Liver (tissue), 3 donors: Measurements from ENCODE around the gene NINJ2.

Experiments used
- CTCF ChIP-seq: fragments of 150-350 bp; IDR thresholded peaks from 2 replicates; pipeline ENCODE4 v1.5.1; 2017; ENCODE audit warnings: improper control_type of control experiment, low read depth, low read length; ENCODE audit not compliant: missing input control
- GABPA ChIP-seq, 2 donors: IDR thresholded peaks in 1 of 2; conservative IDR thresholded peaks in 1 of 2; 2 replicates each; pipeline ENCODE4 v1.6.1; 2016; ENCODE audit warnings: antibody characterized with exemption in 2 of 2, mild to moderate bottlenecking in 1 of 2, moderate library complexity in 1 of 2
- RAD21 ChIP-seq, 2 donors: IDR thresholded peaks; 2 replicates each; pipeline ENCODE4 v1.6.1; 2016; ENCODE audit warnings: antibody characterized with exemption in 2 of 2, mild to moderate bottlenecking in 2 of 2
- ZBTB33 ChIP-seq: IDR thresholded peaks from 2 replicates; pipeline ENCODE4 v1.6.1; 2016; ENCODE audit warnings: antibody characterized with exemption
- TF ChIP-seq, protein P1 (sequence below): IDR thresholded peaks from 2 replicates; pipeline ENCODE4 v1.6.1; 2016; ENCODE audit warnings: antibody characterized with exemption
- donor health status: healthy.
- donor health status: healthy.

GRCh38 chr12:614411-614970, 48.8 kb downstream of the NINJ2 start:
- TF ChIP-seq ZBTB33 (no peak), CTCF (peak; percentile 13), RAD21 (IDR thresholded peaks at IDR 0.05) (peak; percentile 44 to 57), GABPA (IDR thresholded peaks at IDR 0.05 in 1 of 2, conservative IDR thresholded peaks at IDR 0.05 in 1 of 2) (no peak)
- TF ChIP-seq, protein P1, sequence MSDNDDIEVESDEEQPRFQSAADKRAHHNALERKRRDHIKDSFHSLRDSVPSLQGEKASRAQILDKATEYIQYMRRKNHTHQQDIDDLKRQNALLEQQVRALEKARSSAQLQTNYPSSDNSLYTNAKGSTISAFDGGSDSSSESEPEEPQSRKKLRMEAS, result no peak
